NCI-H2227 (cell line): ENCODE measurements around the gene ACAT1.
"Not testable (repeated sequence)": the region's sequence is repeated elsewhere in the genome, so short reads cannot be mapped to it uniquely, and the experiment has no call there.

ENCODE experiments used
- DNase-seq: peaks from one replicate; lab custom pipeline; 2025; ENCODE audit not compliant: unreplicated experiment; lab: John Stamatoyannopoulos, UW

Gene ACAT1

GRCh38 chr11:108121274-108122155 is at the start of gene ACAT1:
Gene ACAT1, plus strand, starts transcription at chr11:108121567. Its CDS starts 40 bp downstream, at chr11:108121607.
- DNase-seq: peak; percentile 89

- no peak for DNase-seq
These were observed 36.6 kb upstream of the ACAT1 start for GRCh38 chr11:108084811-108085210.

DNA sequence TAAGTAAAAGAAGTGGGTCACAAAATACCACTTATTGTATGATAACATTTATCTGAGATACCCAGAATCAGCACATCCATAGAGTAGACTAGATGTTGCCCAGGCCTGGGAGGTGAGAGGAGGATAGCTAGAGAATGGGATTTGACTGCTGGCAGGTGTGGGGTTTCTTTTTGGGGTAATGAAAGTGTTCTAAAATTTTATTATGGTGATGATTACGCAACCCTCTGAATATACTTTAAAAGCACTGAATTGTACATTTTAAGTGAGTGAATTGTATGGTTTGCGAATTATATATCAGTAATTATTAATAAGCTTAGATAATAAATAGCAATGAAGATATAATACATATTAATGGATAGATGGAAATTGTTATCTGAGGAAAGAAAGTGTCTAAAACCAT is 35.7 kb upstream of the ACAT1 start:
- DNase-seq: no peak

GRCh38 chr11:108092134-108092533 is 29.2 kb upstream of the ACAT1 start:
- no peak for DNase-seq

- no peak for DNase-seq
These were observed 28.1 kb upstream of the ACAT1 start for GRCh38 chr11:108093128-108093904.

DNA sequence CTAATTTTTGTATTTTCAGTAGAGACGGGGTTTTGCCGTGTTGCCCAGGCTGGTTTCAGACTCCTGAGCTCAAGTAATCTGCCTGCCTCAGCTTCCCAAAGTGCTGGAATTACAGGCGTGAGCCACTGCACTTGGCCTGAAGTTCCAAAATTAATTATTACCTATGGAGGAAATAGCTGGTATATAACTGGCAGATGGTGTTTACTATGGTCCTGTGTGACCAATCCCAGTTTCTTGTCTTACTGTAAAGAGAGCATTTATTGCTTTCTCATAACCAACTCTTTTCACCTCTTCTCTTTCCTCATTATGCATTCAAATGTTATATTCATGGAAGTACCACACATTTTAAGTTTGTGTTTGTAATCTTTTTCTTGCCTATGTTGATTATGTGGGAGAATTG is 24.2 kb upstream of the ACAT1 start:
- DNase-seq: no peak

GRCh38 chr11:108101090-108101775 is 20.1 kb upstream of the ACAT1 start:
- peak; percentile 5 for DNase-seq

DNA sequence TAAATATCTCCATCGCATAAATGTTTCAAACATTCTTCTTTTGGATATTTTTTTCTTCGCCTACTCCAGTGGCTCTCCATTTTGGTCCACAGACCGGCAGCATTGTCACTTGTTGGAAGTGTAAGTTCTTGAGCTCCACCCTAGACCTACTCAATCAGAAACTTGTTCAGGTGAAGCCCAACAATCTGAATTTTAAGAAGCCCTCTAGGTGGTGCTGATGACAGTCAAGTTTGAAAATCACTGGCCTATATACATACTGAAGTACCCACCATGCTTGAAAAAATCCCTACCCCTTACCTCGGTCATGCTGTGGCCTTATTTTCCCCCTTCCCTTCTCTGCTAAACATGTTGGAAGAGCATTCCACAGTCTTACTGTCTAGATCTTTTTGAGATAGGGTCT is 10.2 kb upstream of the ACAT1 start:
- DNase-seq: no peak

GRCh38 chr11:108112057-108112456 is 9.3 kb upstream of the ACAT1 start:
- DNase-seq: no peak

- DNase-seq: peak; percentile 14
These were observed 5.7 kb upstream of the ACAT1 start for GRCh38 chr11:108115500-108116140.

- DNase-seq: peak; percentile 20
These were observed 3.5 kb upstream of the ACAT1 start for GRCh38 chr11:108117746-108118371.

DNA sequence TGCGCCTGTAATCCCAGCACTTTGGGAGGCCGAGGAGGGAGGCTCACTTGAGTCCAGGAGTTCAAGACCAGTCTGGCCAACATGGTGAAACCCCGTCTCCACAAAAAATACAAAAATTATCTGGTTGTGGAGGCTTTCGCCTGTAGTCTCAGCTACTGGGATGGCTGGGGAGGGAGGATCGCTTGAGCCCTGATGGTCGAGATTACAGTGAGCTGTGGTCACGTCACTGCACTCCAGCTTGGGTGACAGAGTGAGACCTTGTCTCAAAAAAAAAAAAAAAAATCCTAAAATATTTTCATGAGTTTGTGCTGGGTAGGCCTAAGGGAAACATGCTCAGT is 462 bp upstream of the ACAT1 start:
- DNase-seq: not testable (repeated sequence)

GRCh38 chr11:108122166-108122628 is 830 bp downstream of the ACAT1 start:
- peak; percentile 69 for DNase-seq

GRCh38 chr11:108125096-108125495 is 3.7 kb downstream of the ACAT1 start:
- peak; percentile 23 for DNase-seq

DNA sequence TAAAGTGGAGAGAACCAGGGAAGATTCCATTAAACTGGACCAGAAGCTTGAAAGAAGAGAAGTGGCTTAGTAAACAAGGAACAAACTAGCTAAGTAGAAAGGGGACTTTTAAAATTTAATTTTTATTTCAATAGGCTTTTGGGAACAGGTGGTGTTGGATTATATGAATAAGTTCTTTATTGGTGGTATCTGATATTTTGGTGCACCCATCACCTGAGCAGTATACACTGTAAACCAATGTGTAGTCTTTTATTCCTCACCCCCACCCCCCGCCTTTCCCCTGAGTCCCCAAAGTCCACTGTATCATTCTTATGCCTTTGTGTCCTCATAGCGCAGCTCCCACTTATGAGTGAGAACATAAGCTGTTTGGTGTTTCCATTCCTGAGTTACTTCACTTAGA is 7.4 kb downstream of the ACAT1 start:
- DNase-seq: no peak

- no peak for DNase-seq
These were observed 10.6 kb downstream of the ACAT1 start for GRCh38 chr11:108131993-108132392.

DNA sequence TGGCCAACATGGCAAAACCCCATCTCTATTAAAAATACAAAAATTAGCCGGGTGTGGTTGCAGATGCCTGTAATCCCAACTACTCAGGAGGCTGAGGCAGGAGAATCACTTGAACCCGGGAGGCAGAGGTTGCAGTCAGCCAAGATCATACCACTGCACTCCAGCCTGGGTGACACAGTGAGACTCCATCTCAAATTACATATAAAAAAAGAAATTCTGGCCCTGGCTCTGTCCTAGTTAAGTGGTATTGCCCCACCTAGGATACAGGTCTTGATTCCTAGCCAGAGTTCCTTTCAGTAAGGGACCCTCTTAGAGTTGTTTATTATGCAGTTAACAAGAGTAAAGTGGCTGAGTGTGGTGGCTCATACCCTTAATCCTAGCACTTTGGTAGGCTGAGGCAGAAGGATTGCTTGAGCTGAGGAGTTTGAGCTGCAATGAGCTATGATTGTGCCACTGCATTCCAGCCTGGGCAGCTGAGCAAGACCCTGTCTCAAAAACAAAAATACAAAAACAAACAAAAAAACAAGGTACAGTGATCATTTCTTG is 11.7 kb downstream of the ACAT1 start:
- DNase-seq: not testable (repeated sequence)

- DNase-seq: no peak
These were observed 14.6 kb downstream of the ACAT1 start for GRCh38 chr11:108135845-108136544.

GRCh38 chr11:108137212-108137611 is 15.8 kb downstream of the ACAT1 start:
- DNase-seq: no peak

DNA sequence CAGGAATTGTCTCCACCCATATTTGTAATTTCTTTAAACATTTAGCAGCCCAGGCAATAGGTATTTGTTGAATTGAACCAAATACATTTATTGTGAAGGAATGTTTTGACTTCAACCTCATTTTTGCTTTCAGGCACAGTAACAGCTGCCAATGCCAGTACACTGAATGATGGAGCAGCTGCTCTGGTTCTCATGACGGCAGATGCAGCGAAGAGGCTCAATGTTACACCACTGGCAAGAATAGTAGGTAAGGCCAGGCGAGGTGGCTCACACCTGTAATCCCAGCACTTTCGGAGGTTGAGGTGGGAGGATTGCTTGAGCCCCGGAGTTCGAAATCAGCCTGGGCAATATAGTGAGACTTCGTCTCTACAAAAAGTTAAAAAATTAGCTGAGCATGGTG is 20.9 kb downstream of the ACAT1 start:
- DNase-seq: no peak
